Stimulated activated CD4-positive, alpha-beta T cell treated with anti-CD3 and anti-CD28 coated beads, TNF-alpha, amount 100 ng/mL, for 1 hour (primary cell): ENCODE data around the gene TRIM26.
A peak's percentile ranks its signal among the peaks of the same experiment; 100 is the strongest.
"Not testable (repeated sequence)": the region's sequence is repeated elsewhere in the genome, so short reads cannot be mapped to it uniquely, and the experiment has no call there.

Experiments
- DNase-seq, 3 donors: peaks; one replicate each; pipeline ENCODE4 v3.0.0-alpha.2; 2020; ENCODE audit warnings: low read depth in 3 of 3, low spot score in 1 of 3

TRIM26 gene

GRCh38 chr6:30172681-30173080 lies 40.5 kb downstream of the TRIM26 start:
- DNase-seq: no peak

- DNase-seq: no peak
Measured at GRCh38 chr6:30171677-30172471, 41.3 kb downstream of the TRIM26 start.

- DNase-seq: no peak
Measured at GRCh38 chr6:30169658-30170614, 43.3 kb downstream of the TRIM26 start.

GRCh38 chr6:30168741-30169140 lies 44.5 kb downstream of the TRIM26 start:
- no peak for DNase-seq

GRCh38 chr6:30167101-30167500 lies 46.1 kb downstream of the TRIM26 start:
- no peak for DNase-seq

GRCh38 chr6:30165238-30165637 lies 48.0 kb downstream of the TRIM26 start:
- not testable (repeated sequence) for DNase-seq

GRCh38 chr6:30164714-30165113 lies 48.5 kb downstream of the TRIM26 start:
- DNase-seq: no peak

- no peak for DNase-seq
Measured at GRCh38 chr6:30163918-30164654, 49.1 kb downstream of the TRIM26 start.

- peak in 1 of 3 donors; percentile 37 for DNase-seq
Measured at GRCh38 chr6:30163090-30163917, 49.9 kb downstream of the TRIM26 start, which contains the start of gene TRIM15. Gene TRIM15, plus strand, starts transcription at chr6:30163546. Its CDS starts 139 bp downstream, at chr6:30163685.

- DNase-seq: no peak
Measured at GRCh38 chr6:30162265-30163089, 50.7 kb downstream of the TRIM26 start.

GRCh38 chr6:30160785-30161531 lies 52.2 kb downstream of the TRIM26 start, which contains the start of gene TRIM10:
Gene TRIM10, minus strand, starts transcription at chr6:30161211. Its CDS starts 353 bp downstream, at chr6:30160858.
- DNase-seq: no peak

GRCh38 chr6:30160008-30160784 lies 53.0 kb downstream of the TRIM26 start:
- DNase-seq: no peak

- no peak for DNase-seq
Measured at GRCh38 chr6:30158475-30159040, 54.6 kb downstream of the TRIM26 start.

- DNase-seq: no peak
Measured at GRCh38 chr6:30157999-30158398, 55.2 kb downstream of the TRIM26 start.

- no peak for DNase-seq
Measured at GRCh38 chr6:30157581-30157980, 55.6 kb downstream of the TRIM26 start.

- DNase-seq: no peak
Measured at GRCh38 chr6:30156774-30157173, 56.4 kb downstream of the TRIM26 start.

- DNase-seq: no peak
Measured at GRCh38 chr6:30156262-30156599, 57.0 kb downstream of the TRIM26 start.
